ENCODE results near the gene TFAP2B. TPM values are rescaled to one million over a fixed set of nuclear protein-coding genes. Genes with fewer than 3 reads are reported as not detected.

Gene TFAP2B
- total RNA-seq, 2 donors from 2014 or later: not detected

GRCh38 chr6:50820869-50821264, 2.2 kb downstream of the TFAP2B start:
- Mint-ChIP-seq H3K36me3 (peaks cover 0 to 22% of the 10 kb centered on the region in 2 donors), H3K27ac (no peak overlapping the region), H3K9me3 (peaks cover 3 to 4% of the 10 kb centered on the region in 2 donors)
- DNase-seq (ENCODE audit: low spot score in 2 of 2) (no peak), ATAC-seq (no peak)

DNA sequence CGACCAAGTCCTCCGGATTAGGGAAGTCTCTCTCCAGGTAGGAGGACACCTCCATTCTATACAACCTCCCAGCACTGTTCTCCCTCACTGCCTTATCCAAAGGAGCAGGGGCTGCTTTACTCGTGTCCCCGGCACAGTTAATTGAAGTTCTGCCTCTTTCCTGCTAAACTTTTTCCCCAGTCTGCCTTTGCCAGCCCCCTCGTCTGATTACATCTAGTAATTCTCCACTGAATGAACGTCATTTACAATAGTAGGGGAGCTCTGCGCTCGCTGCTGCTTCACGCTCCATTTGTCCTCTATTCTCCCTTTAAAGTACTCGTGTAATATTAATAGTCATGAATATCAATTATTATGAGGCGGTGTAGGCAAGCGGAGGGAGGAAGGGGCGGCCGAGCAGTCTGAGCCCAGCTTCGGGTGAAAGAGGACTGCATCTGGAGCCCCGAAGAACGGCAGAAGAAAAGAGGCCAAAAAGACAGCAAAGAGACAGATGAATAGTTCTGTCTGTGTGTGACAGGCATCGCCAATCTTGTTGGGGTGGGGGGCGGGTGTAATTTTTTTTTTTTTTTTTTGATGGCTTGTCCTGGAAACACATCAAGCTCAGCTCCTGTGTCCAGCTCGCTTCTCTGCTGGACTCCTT, 2.9 kb downstream of the TFAP2B start:
- DNase-seq (ENCODE audit: low spot score in 2 of 2) (no peak), ATAC-seq (no peak)
- Mint-ChIP-seq H3K9me3 (peaks cover 3 to 4% of the 10 kb centered on the region in 2 donors), H3K36me3 (peaks cover under 1 to 26% of the 10 kb centered on the region in 2 donors), H3K27ac (no peak overlapping the region)

DNA sequence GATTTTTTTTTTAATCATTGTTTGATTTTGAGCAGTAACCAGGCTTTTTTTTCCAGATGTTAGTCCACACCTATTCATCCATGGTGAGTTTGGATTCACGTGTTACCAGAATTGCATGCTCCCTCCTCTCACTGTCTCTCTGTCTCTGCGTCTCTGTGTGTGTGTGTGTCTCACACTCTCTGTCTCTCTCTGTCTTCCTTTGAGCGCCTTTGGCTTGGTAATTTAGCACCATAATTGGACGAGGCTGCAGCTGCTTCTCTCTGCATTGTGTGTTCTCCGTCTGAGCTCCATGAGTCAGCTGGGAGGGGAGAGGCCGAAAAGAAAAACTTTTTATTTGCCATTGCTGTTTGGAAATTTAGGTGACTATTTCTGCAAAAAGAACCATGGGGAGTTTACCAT, 3.4 kb downstream of the TFAP2B start:
- DNase-seq (ENCODE audit: low spot score in 2 of 2) (no peak), ATAC-seq (no peak)
- H3K27ac Mint-ChIP-seq: peak overlapping the region in 1 of 2 donors; percentile 69
- H3K9me3 Mint-ChIP-seq: peaks cover 3 to 4% of the 10 kb centered on the region in 2 donors
- peaks cover 5 to 31% of the 10 kb centered on the region in 2 donors for H3K36me3 Mint-ChIP-seq

- peaks cover 3 to 4% of the 10 kb centered on the region in 2 donors for H3K9me3 Mint-ChIP-seq
- DNase-seq (ENCODE audit: low spot score in 2 of 2) (no peak), ATAC-seq (no peak)
- no peak overlapping the region for H3K27ac Mint-ChIP-seq
- peaks cover 6 to 38% of the 10 kb centered on the region in 2 donors for H3K36me3 Mint-ChIP-seq
Measured at GRCh38 chr6:50823094-50823920, 4.6 kb downstream of the TFAP2B start.

- ATAC-seq (no peak), DNase-seq (ENCODE audit: low spot score in 2 of 2) (no peak)
- H3K36me3 Mint-ChIP-seq: peaks cover 6 to 38% of the 10 kb centered on the region in 2 donors
- no peak overlapping the region for H3K27ac Mint-ChIP-seq
- H3K9me3 Mint-ChIP-seq: peaks cover 3 to 4% of the 10 kb centered on the region in 2 donors
Measured at GRCh38 chr6:50824552-50824951, 5.9 kb downstream of the TFAP2B start.

DNA sequence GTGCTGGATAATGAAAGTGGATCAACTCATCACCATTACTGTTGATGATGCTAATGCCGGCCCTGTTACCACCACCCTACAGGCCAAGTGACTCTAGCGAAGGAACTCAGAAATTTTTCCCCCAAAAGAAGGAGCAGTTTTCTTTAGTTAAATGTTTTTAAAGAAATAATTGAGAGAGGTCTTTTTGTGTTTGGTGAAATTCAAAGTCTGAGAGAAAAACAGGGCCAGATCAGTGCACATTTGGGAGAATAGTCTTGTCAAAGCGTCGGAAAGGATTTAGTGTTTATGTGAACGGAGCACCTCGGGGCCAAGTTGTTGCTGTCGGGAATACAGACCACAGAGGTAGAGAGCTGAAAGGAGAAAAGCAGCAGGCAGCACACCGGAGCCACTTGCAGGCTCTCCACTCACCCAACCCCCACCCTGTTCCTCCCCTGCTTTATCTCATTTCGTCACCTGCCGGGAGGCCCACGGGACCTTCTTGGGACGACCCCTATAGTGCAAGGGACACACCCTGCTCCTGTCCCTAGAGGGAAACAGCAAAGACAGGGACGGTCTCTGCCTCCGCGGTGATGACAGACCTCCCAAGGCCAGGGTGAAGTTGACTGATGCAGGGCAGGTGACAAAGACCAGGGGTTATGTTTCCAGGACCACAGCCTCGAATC, 6.8 kb downstream of the TFAP2B start:
- DNase-seq (ENCODE audit: low spot score in 2 of 2): no peak
- Mint-ChIP-seq H3K36me3 (peaks cover 6 to 38% of the 10 kb centered on the region in 2 donors), H3K27ac (no peak overlapping the region), H3K9me3 (peaks cover 3 to 4% of the 10 kb centered on the region in 2 donors)
- no peak for ATAC-seq

DNA sequence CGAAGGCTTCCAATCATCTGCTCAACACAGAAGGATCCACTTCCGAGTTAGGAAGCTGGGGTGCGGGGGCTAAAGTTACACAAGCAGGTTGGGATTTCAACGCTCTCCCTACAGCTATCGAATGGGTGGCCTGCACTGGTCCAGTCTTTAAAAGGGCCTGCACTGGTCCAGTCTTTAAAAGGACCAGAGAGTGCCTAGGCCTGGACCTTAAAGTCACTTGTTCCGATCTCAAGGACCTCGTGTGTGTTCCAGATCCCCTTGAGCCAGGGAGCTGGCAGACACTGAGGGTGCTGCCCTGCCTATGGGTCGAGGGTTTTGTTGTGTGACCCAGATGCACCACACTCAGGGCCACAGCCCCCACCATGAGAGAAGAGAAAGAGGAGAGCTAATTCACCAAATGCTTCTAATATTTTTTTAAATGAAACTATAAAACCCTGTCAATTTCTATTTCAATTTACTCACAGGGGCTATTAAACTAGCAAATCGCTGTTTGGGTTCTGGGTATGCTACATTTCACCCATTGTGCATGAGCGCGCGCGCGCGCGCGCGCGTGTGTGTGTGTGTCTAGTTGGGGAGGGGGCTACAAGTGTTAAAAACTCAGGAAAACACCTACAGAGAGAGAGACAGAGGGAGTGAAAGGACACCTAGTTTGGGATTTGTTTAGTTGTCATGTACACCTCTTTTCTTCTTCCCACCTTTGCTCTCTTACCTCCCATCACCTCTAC, 7.5 kb downstream of the TFAP2B start:
- peaks cover 6 to 38% of the 10 kb centered on the region in 2 donors for H3K36me3 Mint-ChIP-seq
- H3K9me3 Mint-ChIP-seq: peaks cover 3 to 4% of the 10 kb centered on the region in 2 donors
- DNase-seq (ENCODE audit: low spot score in 2 of 2): no peak
- H3K27ac Mint-ChIP-seq: no peak overlapping the region
- ATAC-seq: no peak

DNA sequence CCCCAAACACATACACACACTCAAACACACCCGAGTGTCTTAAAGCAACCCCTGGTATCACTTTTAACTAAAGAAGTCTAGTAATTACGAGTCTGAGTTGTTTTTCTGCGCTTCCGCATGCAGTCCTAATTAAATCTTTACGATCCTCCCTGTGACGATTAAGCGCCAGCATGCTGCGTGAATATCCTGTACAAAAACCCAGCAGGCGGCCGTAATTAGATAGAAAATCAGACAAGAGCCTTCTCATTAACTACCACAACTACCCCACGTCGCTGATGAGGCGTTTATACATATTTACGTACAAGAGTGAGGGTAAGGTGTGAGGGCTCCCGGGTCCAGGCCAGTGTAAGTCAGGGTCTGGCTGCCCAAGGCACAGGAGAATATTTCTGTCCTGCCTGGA, 8.1 kb downstream of the TFAP2B start:
- H3K36me3 Mint-ChIP-seq: peaks cover 6 to 38% of the 10 kb centered on the region in 2 donors
- ATAC-seq: no peak
- H3K27ac Mint-ChIP-seq: no peak overlapping the region
- DNase-seq (ENCODE audit: low spot score in 2 of 2): no peak
- H3K9me3 Mint-ChIP-seq: peaks cover 3 to 4% of the 10 kb centered on the region in 2 donors

GRCh38 chr6:50829049-50829448, 10.4 kb downstream of the TFAP2B start:
- Mint-ChIP-seq H3K9me3 (peaks cover 0 to 9% of the 10 kb centered on the region in 2 donors), H3K27ac (no peak overlapping the region), H3K36me3 (peaks cover 6 to 22% of the 10 kb centered on the region in 2 donors)
- ATAC-seq: no peak
- no peak for DNase-seq (ENCODE audit: low spot score in 2 of 2)

- no peak overlapping the region for H3K27ac Mint-ChIP-seq
- DNase-seq (ENCODE audit: low spot score in 2 of 2): no peak
- H3K9me3 Mint-ChIP-seq: peaks cover 0 to 13% of the 10 kb centered on the region in 2 donors
- no peak for ATAC-seq
- peaks cover 6 to 22% of the 10 kb centered on the region in 2 donors for H3K36me3 Mint-ChIP-seq
Measured at GRCh38 chr6:50829898-50830444, 11.3 kb downstream of the TFAP2B start.

- no peak for DNase-seq (ENCODE audit: low spot score in 2 of 2)
- Mint-ChIP-seq H3K9me3 (peaks cover 0 to 16% of the 10 kb centered on the region in 2 donors), H3K27ac (no peak overlapping the region), H3K36me3 (peaks cover 6 to 21% of the 10 kb centered on the region in 2 donors)
- no peak for ATAC-seq
Measured at GRCh38 chr6:50831186-50831585, 12.5 kb downstream of the TFAP2B start.

GRCh38 chr6:50832912-50833311, 14.2 kb downstream of the TFAP2B start:
- Mint-ChIP-seq H3K9me3 (peaks cover 0 to 23% of the 10 kb centered on the region in 2 donors), H3K27ac (no peak overlapping the region), H3K36me3 (peaks cover 0 to 22% of the 10 kb centered on the region in 2 donors)
- no peak for DNase-seq (ENCODE audit: low spot score in 2 of 2)
- no peak for ATAC-seq

GRCh38 chr6:50834929-50835410, 16.3 kb downstream of the TFAP2B start:
- peaks cover 0 to 22% of the 10 kb centered on the region in 2 donors for H3K36me3 Mint-ChIP-seq

DNA sequence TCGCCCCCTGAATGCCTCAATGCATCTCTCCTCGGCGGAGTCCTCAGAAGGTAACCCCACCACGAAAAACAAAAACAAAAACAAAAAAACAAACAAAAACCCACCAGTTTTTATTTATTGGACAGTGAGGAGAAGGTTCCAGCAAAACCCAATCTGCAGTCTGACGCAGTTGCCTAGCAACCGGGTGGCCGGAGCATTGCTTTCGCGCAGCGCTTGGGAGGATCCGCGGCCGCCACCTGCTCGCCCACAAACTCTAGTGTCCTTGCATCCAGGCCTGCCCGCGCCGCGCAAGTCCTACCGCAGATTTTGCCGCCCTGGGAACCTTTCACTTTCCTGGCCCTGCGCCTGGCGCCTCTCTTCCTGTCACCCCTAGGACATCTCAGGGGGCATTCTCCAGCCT, 17.6 kb downstream of the TFAP2B start:
- ATAC-seq (no peak), DNase-seq (ENCODE audit: low spot score in 2 of 2) (no peak)
- Mint-ChIP-seq H3K9me3 (peaks cover 0 to 23% of the 10 kb centered on the region in 2 donors), H3K27ac (no peak overlapping the region), H3K36me3 (peaks cover 10 to 32% of the 10 kb centered on the region in 2 donors)

More at GRCh38 chr6:50834929-50835410, 16.3 kb downstream of the TFAP2B start:
- Mint-ChIP-seq H3K27ac (no peak overlapping the region), H3K9me3 (peaks cover 0 to 23% of the 10 kb centered on the region in 2 donors)
- ATAC-seq (no peak), DNase-seq (ENCODE audit: low spot score in 2 of 2) (no peak)

- ATAC-seq (no peak), DNase-seq (ENCODE audit: low spot score in 2 of 2) (no peak)
- H3K27ac Mint-ChIP-seq: no peak overlapping the region
- peaks cover 12 to 39% of the 10 kb centered on the region in 2 donors for H3K36me3 Mint-ChIP-seq
- peaks cover 0 to 23% of the 10 kb centered on the region in 2 donors for H3K9me3 Mint-ChIP-seq
Measured at GRCh38 chr6:50837589-50838445, 19.1 kb downstream of the TFAP2B start.

Measured in activated naive CD4-positive, alpha-beta T cell treated with anti-CD3 and anti-CD28 coated beads, Interleukin-2, amount 50 U/mL, for 72 hours (primary cell).